GM18867 (cell line): ENCODE results near the gene PDZD4.

ENCODE experiments used
- ATAC-seq: cut with Tn5 transposase; IDR thresholded peaks from one replicate; pipeline ENCODE4 v1.9.1; 2021; ENCODE audit warnings: mild to moderate bottlenecking, moderate library complexity; ENCODE audit not compliant: unreplicated experiment

The PDZD4 gene

GRCh38 chrX:153829799-153830639, at the start of gene PDZD4:
PDZD4 (minus strand) TSS chrX:153830544; CDS start chrX:153830298, 246 bp downstream.
- ATAC-seq, result no peak

- no peak for ATAC-seq
These were observed 49.5 kb upstream of the PDZD4 start for GRCh38 chrX:153879741-153880439.

GRCh38 chrX:153878969-153879653, 48.8 kb upstream of the PDZD4 start:
- ATAC-seq, result no peak

- no peak for ATAC-seq
These were observed 48.0 kb upstream of the PDZD4 start for GRCh38 chrX:153878345-153878744.

GRCh38 chrX:153877571-153878261, 47.4 kb upstream of the PDZD4 start:
- ATAC-seq, result no peak

- ATAC-seq, result no peak
These were observed 45.8 kb upstream of the PDZD4 start for GRCh38 chrX:153876112-153876491.

- ATAC-seq, result no peak
These were observed 45.2 kb upstream of the PDZD4 start for GRCh38 chrX:153875391-153876111.

- ATAC-seq, result no peak
These were observed 44.2 kb upstream of the PDZD4 start for GRCh38 chrX:153874366-153875125.

GRCh38 chrX:153874085-153874365, 43.7 kb upstream of the PDZD4 start:
- ATAC-seq, result no peak

- no peak for ATAC-seq
These were observed 43.1 kb upstream of the PDZD4 start for GRCh38 chrX:153873282-153874084.

GRCh38 chrX:153871946-153872878, 41.9 kb upstream of the PDZD4 start:
- no peak for ATAC-seq

GRCh38 chrX:153871451-153871850, 41.1 kb upstream of the PDZD4 start:
- ATAC-seq, result no peak

- ATAC-seq, result no peak
These were observed 40.5 kb upstream of the PDZD4 start for GRCh38 chrX:153870791-153871360.

- no peak for ATAC-seq
These were observed 39.9 kb upstream of the PDZD4 start for GRCh38 chrX:153870288-153870690.

- ATAC-seq, result no peak
These were observed 39.3 kb upstream of the PDZD4 start for GRCh38 chrX:153869473-153870287.

- no peak for ATAC-seq
These were observed 38.5 kb upstream of the PDZD4 start for GRCh38 chrX:153868576-153869472.
